Stimulated activated CD4-positive, alpha-beta T cell treated with anti-CD3 and anti-CD28 coated beads, Interleukin-2, amount 100 ng/mL, for 24 hours (primary cell): Measurements from ENCODE around the gene CERKL.

Experiments used
- DNase-seq, 2 donors: peaks; one replicate each; pipeline ENCODE4 v3.0.0-alpha.2; 2020

Gene CERKL

DNA sequence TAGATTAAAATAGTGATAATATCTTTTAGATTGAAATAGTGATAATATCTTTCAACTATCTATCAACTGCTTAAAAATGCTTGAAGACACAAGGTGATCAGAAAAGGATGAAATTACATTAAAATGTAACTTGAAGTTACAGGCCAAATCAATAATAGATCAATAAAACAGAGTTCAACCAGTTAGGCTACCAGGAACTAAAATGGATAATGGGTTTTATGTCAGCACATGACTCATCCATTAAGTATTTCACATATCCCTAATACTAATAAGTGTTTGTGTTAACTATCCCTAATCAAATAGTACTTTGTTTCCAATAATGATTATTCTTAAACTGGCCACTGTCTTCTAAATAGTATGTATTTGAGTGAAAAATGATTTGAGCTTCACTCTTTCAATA is 33.7 kb downstream of the CERKL start:
- no peak for DNase-seq

- no peak for DNase-seq
Observed at GRCh38 chr2:181621779-181622490, 35.0 kb downstream of the CERKL start.

GRCh38 chr2:181619516-181619915 is 37.4 kb downstream of the CERKL start:
- DNase-seq, result no peak

DNA sequence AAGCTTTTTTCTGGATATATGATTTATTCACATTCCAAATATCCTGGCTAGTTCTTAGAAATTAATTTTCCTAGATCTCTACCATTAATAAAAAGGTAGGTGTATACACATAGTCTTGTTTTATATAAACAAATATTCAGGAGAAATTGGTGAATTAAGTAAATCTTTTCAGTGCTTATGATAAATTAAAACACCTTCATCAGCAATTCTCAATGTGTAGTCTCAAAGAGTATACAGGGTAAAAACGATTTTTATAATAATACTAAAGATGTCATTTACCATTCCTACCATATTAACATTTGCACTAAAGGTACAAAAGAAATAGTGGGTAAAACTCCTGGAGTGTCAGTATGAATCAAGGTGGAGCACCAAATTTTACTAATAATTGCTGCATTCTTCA is 40.2 kb downstream of the CERKL start:
- DNase-seq, result no peak

DNA sequence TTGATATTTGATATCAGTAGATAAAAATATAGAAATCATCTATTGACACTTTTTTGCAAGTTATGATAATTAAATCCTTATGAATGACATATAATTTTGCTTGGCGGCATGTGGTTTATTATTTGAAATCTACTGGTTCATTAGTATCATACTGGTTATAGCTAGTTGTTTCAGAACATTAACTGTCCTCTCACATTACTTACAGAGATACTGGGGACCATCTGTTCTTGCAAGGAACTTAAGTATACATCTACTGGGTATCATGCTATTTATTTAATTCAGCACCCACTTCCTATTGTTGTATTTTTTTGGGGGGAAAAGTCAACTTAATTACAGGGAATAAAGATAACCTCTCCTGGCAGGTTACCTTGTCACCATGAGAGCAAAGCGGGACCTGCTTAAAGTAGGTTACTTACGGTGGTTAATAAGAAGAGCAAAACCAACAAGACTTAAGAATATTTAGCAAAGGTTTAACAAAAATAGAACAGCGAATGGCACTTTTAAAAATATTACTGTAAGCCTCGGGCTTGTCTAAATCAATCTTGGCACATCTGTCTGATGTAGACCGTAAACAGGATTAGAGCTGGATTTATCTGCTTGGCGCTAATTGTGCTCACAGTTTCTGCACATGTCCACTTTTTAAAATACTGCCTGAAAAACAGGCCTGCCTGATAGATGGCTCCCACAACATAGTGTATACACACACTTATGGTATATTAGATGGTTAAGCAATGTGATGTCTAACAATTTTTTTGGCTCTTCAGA is 41.8 kb downstream of the CERKL start:
- DNase-seq, result no peak

DNA sequence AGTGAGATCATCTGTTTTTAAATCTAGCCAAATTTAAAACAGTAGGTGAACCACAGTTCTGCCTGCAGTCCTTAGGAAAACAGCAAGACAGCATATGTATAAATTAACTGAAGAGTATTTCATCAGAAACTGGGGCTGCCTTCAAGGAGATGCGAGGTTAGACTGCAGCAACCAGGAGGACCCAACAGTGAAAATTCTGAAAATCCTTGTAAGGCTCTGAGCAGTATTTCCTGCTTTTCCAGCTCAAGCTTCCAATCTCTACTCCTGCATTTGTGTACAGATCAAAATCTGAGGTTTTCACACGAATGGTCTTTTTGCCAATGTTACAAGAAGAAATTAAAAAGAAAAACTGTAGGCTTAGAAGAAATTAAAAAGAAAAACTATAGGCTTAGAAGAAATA is 43.7 kb downstream of the CERKL start:
- DNase-seq, result no peak

DNA sequence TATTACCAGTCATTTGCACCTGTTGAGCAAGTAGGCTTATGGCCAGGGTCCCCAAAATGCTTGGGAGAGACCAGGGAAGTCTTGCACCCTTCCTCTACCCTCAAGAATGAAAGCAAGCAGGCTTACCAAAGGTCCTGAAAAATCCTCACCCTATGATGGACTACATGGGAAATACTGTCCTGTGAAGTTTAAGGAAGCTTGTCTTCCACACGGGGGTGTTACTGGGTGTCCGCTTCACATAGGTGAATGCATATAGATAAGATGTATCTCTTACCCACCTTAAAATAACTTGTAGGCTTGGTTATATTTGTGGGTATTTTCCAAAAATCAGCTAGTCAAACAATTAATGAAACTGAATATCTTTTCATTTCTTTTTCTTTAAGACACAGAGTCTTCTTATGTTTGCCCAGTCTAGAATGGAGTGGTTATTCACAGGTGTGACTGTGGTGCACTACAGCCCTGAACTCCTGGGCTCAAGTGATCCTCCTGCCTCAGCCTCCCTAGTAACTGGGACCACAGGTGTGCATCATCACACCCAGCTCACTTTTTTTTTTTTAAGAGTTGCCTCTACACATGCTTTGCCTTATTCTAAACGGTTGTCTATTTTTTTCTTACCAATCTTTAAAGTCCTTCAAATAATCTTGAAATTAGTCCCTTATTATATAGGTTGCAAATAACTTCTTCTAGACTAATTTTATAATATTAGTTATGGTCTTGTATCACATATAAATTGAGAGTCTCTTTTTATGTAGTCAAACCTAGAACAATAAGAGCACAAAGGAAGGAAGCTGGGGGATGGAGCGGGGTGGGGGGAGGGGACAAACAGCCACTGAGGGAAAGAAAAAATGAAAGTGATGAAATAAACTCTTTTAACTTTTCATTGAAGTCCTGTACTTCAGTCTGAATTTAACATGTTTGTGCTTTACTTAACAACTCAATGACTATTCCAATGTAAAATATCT is 49.0 kb downstream of the CERKL start:
- no peak for DNase-seq

GRCh38 chr2:181605889-181606837 is 50.7 kb downstream of the CERKL start:
- no peak for DNase-seq

GRCh38 chr2:181602017-181602416 is 54.9 kb downstream of the CERKL start:
- DNase-seq, result no peak

- no peak for DNase-seq
Observed at GRCh38 chr2:181596556-181596955, 60.3 kb downstream of the CERKL start.

- DNase-seq, result no peak
Observed at GRCh38 chr2:181594322-181594721, 62.6 kb downstream of the CERKL start.

DNA sequence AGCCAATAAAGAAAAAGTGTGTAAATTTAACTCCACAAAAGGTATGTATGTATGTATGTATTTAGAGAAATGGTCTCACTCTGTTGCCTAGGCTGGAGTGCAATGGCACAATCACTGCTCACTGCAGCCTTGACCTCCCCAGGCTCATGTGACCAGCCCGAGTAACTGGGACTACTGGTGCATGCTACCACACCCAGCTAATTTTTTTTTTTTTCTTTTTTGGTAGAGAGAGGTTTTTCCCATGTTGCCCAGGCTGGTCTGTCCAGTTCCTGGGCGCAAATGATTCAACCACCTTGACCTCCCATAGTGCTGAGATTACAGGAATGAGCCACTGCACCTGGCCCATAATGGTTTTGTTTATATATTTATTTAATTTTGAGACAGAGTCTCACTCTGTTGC is 67.1 kb downstream of the CERKL start:
- no peak for DNase-seq

DNA sequence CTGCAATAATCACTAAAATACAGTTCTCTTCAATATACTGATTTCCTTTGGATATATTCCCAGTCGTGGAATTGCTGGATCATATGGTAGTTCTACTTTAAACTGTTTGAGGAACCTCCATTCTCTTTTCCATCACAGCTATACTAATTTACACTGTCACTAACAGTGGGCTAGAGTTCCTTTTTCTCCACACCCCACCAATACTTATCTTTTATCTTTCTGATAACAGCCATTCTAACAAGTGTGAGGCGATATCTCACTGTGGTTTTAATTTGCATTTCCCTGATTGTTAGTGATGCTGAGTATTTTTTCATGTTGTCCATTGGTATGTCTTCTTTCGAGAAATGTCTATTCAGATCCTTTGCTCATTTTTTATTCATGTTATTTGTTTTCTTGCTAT is 68.4 kb downstream of the CERKL start:
- no peak for DNase-seq

DNA sequence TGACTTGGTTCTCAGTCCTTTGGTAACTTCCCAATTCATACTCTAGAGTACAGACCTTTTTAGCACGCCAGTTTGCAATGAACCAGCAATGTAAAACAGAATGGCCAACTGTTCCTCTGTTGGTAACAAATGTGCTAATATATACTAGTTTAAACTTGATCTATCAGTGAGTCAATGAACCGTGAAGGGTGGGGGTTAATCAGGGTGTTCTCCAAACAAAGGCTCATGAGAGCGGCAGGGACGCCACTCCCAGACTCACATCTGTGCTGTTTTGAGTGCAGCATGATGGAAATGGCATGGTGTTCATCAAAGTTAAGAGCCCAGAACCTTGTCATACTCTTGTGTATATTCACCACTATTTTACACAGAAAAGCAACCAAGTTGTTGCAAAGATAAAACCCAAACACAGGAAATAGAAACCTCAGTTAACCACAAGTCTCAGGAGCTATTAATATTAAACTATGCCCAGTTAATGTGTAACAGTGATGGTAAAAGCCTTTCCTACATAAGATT is 70.3 kb downstream of the CERKL start:
- no peak for DNase-seq

DNA sequence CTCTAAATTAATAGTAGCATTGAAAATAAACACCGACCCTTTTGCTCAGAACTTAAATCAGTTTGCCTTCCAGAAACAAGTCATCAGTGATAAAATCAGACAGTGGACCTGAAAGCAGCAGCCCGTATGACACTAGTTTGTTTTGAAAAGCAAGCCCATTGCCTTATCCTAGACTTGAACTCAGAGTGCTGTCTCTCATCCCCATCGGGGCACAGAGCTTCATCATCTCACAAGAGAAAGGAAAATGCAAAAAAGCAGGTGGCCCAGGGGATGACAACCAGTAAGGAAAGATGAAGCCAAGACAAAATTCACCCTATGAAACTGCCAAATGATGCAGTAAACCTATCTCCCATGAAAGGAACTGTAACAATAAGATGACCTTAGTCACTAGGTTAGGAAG is 71.2 kb downstream of the CERKL start:
- no peak for DNase-seq

DNA sequence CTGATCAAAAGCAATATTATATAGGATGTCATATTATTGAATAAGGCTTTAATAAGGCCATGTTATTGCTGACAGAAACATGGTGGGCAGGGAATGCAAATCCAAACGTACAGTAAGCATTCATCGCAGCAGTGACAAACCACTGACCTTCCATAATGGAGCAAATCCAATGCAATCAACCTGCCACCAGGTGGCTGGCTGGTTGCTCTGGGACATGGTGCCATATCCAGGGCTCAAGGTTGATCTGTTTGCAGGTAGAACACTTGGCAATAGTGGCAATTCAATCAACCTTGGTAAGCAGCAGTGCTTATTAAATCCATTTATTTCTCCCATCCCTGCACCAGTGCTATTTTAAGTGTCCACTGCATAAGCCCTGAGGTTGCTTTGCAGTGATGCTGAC is 75.4 kb downstream of the CERKL start:
- no peak for DNase-seq

GRCh38 chr2:181578829-181579228 is 78.1 kb downstream of the CERKL start:
- no peak for DNase-seq

- DNase-seq, result no peak
Observed at GRCh38 chr2:181576431-181576830, 80.5 kb downstream of the CERKL start.

- DNase-seq, result no peak
Observed at GRCh38 chr2:181575650-181576025, 81.3 kb downstream of the CERKL start.

DNA sequence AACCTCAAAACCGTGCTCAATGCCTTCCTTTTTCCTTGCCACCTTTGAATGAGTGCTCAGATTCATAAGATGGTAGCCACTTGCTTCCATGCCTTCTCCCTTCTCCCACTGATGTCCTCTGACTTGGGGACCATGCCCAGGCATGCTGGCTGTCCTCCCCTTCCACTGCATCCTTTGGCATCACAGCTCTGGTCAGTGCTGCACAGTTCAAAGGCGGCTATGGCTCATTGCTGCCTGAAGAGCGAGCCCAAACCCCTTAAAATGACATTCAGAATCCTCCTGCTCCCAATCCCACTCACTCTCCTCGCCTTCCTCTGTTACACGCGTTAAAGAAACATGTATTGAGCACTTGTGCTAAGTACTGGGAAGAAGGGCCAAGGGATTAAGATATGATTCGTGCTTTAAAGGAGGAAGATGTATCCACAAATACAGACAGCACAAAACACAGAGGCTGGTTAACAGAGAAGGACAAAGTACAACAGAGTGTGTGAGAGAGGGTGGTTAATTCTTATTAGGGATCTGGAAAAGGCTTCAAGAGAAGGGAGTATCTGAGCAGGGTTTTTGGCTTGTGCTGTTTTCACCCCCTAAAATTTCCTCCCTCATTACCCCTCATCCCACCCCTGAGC is 81.8 kb downstream of the CERKL start:
- no peak for DNase-seq

- no peak for DNase-seq
Observed at GRCh38 chr2:181574321-181574720, 82.6 kb downstream of the CERKL start.
